Mesenchymal stem cell (in vitro differentiated cells and primary cell): Measurements from ENCODE around the gene TBC1D22A.
"Not testable (repeated sequence)": the region's sequence is repeated elsewhere in the genome, so short reads cannot be mapped to it uniquely, and the experiment has no call there.

Experiments used
- DNase-seq: peaks from one replicate; pipeline ENCODE4 v3.0.0-alpha.2; 2013
- H2AFZ ChIP-seq: one replicate; pipeline ENCODE4 v1.6.1; 2013; ENCODE audit warnings: low read depth, mild to moderate bottlenecking, control low read depth, inconsistent platforms, low read length, moderate library complexity
- H2AK5ac ChIP-seq: 2 replicates; pipeline ENCODE4 v1.6.1; 2013; ENCODE audit warnings: low read length, moderate library complexity, mild to moderate bottlenecking, inconsistent platforms; ENCODE audit not compliant: severe bottlenecking
- H2BK120ac ChIP-seq: one replicate; pipeline ENCODE4 v1.6.1; 2013; ENCODE audit warnings: low read depth, mild to moderate bottlenecking, inconsistent platforms, low read length, moderate library complexity
- H2BK12ac ChIP-seq, 2 experiments: one replicate each; pipeline ENCODE4 v1.6.1; 2013; ENCODE audit warnings: inconsistent platforms in 2 of 2, low read length in 2 of 2, mild to moderate bottlenecking in 2 of 2, moderate library complexity in 2 of 2, control low read depth in 1 of 2
- H2BK15ac ChIP-seq: one replicate; pipeline ENCODE4 v1.6.1; 2013; ENCODE audit warnings: mild to moderate bottlenecking, low read depth, inconsistent platforms; ENCODE audit not compliant: poor library complexity, severe bottlenecking
- H2BK5ac ChIP-seq: 2 replicates; pipeline ENCODE4 v1.6.1; 2013; ENCODE audit warnings: low read depth, mild to moderate bottlenecking, low read length, control low read depth, inconsistent platforms; ENCODE audit not compliant: poor library complexity, severe bottlenecking
- H3K14ac ChIP-seq, 2 experiments: one replicate each; pipeline ENCODE4 v1.6.1; 2013; ENCODE audit warnings: inconsistent platforms in 2 of 2, low read length in 2 of 2, control low read depth in 1 of 2, mild to moderate bottlenecking in 1 of 2, moderate library complexity in 1 of 2
- H3K18ac ChIP-seq, 2 experiments: one replicate each; pipeline ENCODE4 v1.6.1; 2013; ENCODE audit warnings: inconsistent platforms in 2 of 2, low read length in 2 of 2, control low read depth in 1 of 2, low read depth in 1 of 2, mild to moderate bottlenecking in 1 of 2
- H3K23ac ChIP-seq, 2 experiments: one replicate each; pipeline ENCODE4 v1.6.1; 2013; ENCODE audit warnings: inconsistent platforms in 2 of 2, low read length in 2 of 2, mild to moderate bottlenecking in 2 of 2, moderate library complexity in 2 of 2, control low read depth in 1 of 2
- H3K27ac ChIP-seq: 2 replicates; pipeline ENCODE4 v1.5.1; 2013; ENCODE audit warnings: mild to moderate bottlenecking, moderate library complexity, low read length, control low read depth, inconsistent platforms; ENCODE audit not compliant: poor library complexity, severe bottlenecking
- H3K27me3 ChIP-seq, 2 experiments: 2 replicates each; pipeline versions ENCODE4 v1.6.1 to v1.7.0; 2013; ENCODE audit warnings: low read length in 2 of 2, mild to moderate bottlenecking in 2 of 2, moderate library complexity in 2 of 2, control low read depth in 1 of 2, inconsistent platforms in 1 of 2; ENCODE audit not compliant: control insufficient read depth in 1 of 2, insufficient read depth in 1 of 2
- H3K36me3 ChIP-seq, 2 experiments: 2 replicates each; pipeline versions ENCODE4 v1.6.1 to v1.7.0; 2013; ENCODE audit warnings: low read length in 2 of 2, control low read depth in 1 of 2, inconsistent platforms in 1 of 2, low read depth in 1 of 2, mild to moderate bottlenecking in 1 of 2; ENCODE audit not compliant: insufficient read depth in 2 of 2, control insufficient read depth in 1 of 2
- H3K4ac ChIP-seq, 2 experiments: one replicate each; pipeline ENCODE4 v1.6.1; 2013; ENCODE audit warnings: inconsistent platforms in 2 of 2, low read length in 2 of 2, mild to moderate bottlenecking in 2 of 2, moderate library complexity in 2 of 2, control low read depth in 1 of 2, low read depth in 1 of 2
- H3K4me1 ChIP-seq: 2 replicates; pipeline ENCODE4 v1.6.1; 2013; ENCODE audit warnings: low read depth, low read length, control low read depth; ENCODE audit not compliant: control insufficient read depth, insufficient read depth
- H3K4me2 ChIP-seq: 2 replicates; pipeline ENCODE4 v1.6.1; 2013; ENCODE audit warnings: low read length, mild to moderate bottlenecking, inconsistent platforms; ENCODE audit not compliant: poor library complexity, severe bottlenecking
- H3K4me3 ChIP-seq, 2 experiments: 2 replicates each; pipeline versions ENCODE4 v1.5.1 to v1.7.0; 2013; ENCODE audit warnings: low read length in 2 of 2, mild to moderate bottlenecking in 2 of 2, control low read depth in 1 of 2, low read depth in 1 of 2; ENCODE audit not compliant: insufficient read depth in 1 of 2
- H3K79me1 ChIP-seq: replicated peaks from 2 replicates; pipeline ENCODE4 v1.6.1; 2013; ENCODE audit warnings: mild to moderate bottlenecking, control low read depth, low read length, inconsistent platforms; ENCODE audit not compliant: poor library complexity, severe bottlenecking
- H3K9ac ChIP-seq: 2 replicates; pipeline ENCODE4 v1.7.0; 2013; ENCODE audit warnings: mild to moderate bottlenecking, low read length, moderate library complexity
- H3K9me3 ChIP-seq: 2 replicates; pipeline ENCODE4 v1.7.0; 2013; ENCODE audit warnings: mild to moderate bottlenecking, low read length; ENCODE audit not compliant: control insufficient read depth
- H4K8ac ChIP-seq: one replicate; pipeline ENCODE4 v1.6.1; 2013; ENCODE audit warnings: inconsistent platforms, mild to moderate bottlenecking, low read length, moderate library complexity
- H4K91ac ChIP-seq: one replicate; pipeline ENCODE4 v1.6.1; 2013; ENCODE audit warnings: mild to moderate bottlenecking, low read length, inconsistent platforms
- WGBS: methylation state at CpG from one replicate; pipeline ENCODE4 v1.1.7; 2013; ENCODE audit warnings: mixed read lengths; 5-methylcytosine and 5-hydroxymethylcytosine counted together

The TBC1D22A gene

GRCh38 chr22:46977656-46978343, 215.3 kb downstream of the TBC1D22A start:
- H3K4ac ChIP-seq = no peak overlapping the region
- peaks cover 34 to 43% of the 10 kb centered on the region in 2 experiments for H3K36me3 ChIP-seq
- no peak overlapping the region for H3K18ac ChIP-seq
- H3K27me3 ChIP-seq = no peaks in the 10 kb centered on the region
- H4K8ac ChIP-seq = no peak overlapping the region
- H3K14ac ChIP-seq = no peak overlapping the region
- H3K4me1 ChIP-seq = peaks cover 7% of the 10 kb centered on the region
- H3K79me1 ChIP-seq = peaks cover 39% of the 10 kb centered on the region
- DNase-seq = no peak
- H3K4me2 ChIP-seq = no peak overlapping the region
- H2AK5ac ChIP-seq = no peak overlapping the region
- no peak overlapping the region for H3K9ac ChIP-seq
- no peak overlapping the region for H3K23ac ChIP-seq
- 98% methylated on average over 14 of the region's 14 CpGs for WGBS
- H2BK120ac ChIP-seq = no peak overlapping the region
- H2BK15ac ChIP-seq = no peak overlapping the region
- H4K91ac ChIP-seq = no peak overlapping the region
- no peak overlapping the region for H3K4me3 ChIP-seq
- no peaks in the 10 kb centered on the region for H3K9me3 ChIP-seq
- H2BK12ac ChIP-seq = no peak overlapping the region
- H2AFZ ChIP-seq = no peak overlapping the region
- no peak overlapping the region for H3K27ac ChIP-seq
- H2BK5ac ChIP-seq = no peak overlapping the region

DNA sequence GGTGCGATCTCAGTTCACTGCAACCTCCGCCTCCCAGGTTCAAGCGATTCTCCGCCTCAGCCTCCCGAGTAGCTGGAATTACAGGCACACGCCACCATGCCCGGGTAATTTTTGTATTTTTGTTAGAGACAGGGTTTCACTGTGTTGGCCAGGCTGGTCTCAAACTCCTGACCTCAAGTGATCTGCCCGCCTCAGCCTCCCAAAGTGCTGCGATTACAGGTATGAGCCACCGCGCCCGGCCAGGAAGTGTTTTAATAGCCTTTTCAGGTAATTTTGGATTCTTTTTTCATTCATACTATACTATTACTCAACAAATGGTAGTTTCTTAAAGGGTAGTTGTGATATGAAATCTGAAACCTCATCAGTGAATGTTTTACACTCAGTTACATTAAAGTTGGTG, 216.2 kb downstream of the TBC1D22A start:
- H3K4me1 ChIP-seq = not testable (repeated sequence)
- 100% methylated on average over 8 of the region's 12 CpGs for WGBS

DNA sequence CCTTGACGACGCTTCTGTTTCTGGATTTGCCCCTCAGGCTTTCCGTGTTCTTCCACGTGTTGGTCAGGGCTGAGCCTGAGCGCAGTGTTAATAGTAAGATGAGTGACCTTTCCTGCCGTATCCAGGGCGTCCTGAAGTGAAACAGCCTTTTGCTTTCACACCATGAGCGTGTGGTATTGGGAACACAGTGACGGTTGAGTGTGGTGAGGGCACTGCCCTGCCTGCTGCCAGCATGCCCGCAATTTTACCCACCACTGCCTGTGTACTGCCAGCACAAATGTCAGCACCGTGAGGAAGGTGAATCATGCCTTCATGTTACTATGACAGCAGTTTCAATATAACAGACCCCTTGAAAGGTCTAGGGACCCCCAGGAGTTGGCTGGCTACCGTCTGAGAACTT, 217.1 kb downstream of the TBC1D22A start:
- H4K91ac ChIP-seq = no peak overlapping the region
- 94% methylated on average over 12 of the region's 12 CpGs for WGBS
- H3K9me3 ChIP-seq = no peaks in the 10 kb centered on the region
- no peak overlapping the region for H3K9ac ChIP-seq
- no peak overlapping the region for H3K23ac ChIP-seq
- no peak overlapping the region for H2BK120ac ChIP-seq
- H3K18ac ChIP-seq = no peak overlapping the region
- peaks cover 31 to 35% of the 10 kb centered on the region in 2 experiments for H3K36me3 ChIP-seq
- no peak overlapping the region for H2BK15ac ChIP-seq
- no peak overlapping the region for H3K4me2 ChIP-seq
- no peaks in the 10 kb centered on the region for H3K27me3 ChIP-seq
- no peak overlapping the region for H3K4ac ChIP-seq
- H2AFZ ChIP-seq = no peak overlapping the region
- no peaks in the 10 kb centered on the region for H3K4me1 ChIP-seq
- no peak overlapping the region for H3K14ac ChIP-seq
- no peak overlapping the region for H3K4me3 ChIP-seq
- no peak overlapping the region for H3K27ac ChIP-seq
- no peak overlapping the region for H2AK5ac ChIP-seq
- DNase-seq = no peak
- H2BK12ac ChIP-seq = no peak overlapping the region
- H3K79me1 ChIP-seq = peaks cover 32% of the 10 kb centered on the region
- no peak overlapping the region for H4K8ac ChIP-seq
- H2BK5ac ChIP-seq = no peak overlapping the region

More for the DNA sequence above, 216.2 kb downstream of the TBC1D22A start:
- H2BK12ac ChIP-seq, DNase-seq, H4K91ac ChIP-seq, H3K4me3 ChIP-seq, H3K27me3 ChIP-seq, H2BK5ac ChIP-seq, H3K18ac ChIP-seq, H3K9me3 ChIP-seq, H2BK120ac ChIP-seq, H3K4me2 ChIP-seq, H3K9ac ChIP-seq, H2AK5ac ChIP-seq, H2AFZ ChIP-seq, H3K4ac ChIP-seq, H3K14ac ChIP-seq, H4K8ac ChIP-seq, H3K23ac ChIP-seq, H2BK15ac ChIP-seq, H3K27ac ChIP-seq: not testable (repeated sequence)
- H3K79me1 ChIP-seq = peaks cover 37% of the 10 kb centered on the region
- H3K36me3 ChIP-seq = peaks cover 34 to 40% of the 10 kb centered on the region in 2 experiments

DNA sequence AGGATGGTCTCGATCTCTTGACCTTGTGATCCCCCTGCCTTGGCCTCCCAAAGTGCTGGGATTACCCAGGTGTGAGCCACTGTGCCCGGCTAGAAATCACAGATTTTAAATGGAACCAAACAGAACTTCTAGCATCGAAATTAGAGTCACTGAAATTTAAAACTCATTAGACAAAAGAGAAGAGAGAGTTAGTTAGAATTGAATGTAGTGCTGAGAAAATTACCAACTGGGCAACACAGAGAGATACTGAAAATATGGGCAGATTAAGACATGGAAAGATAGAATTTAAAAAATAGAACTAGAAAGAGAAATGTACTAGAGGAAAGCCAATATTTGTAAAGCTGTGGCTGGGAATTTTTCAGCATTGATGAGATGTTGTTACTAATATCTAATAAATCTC, 217.9 kb downstream of the TBC1D22A start:
- 83% methylated on average over 3 of the region's 3 CpGs for WGBS
- Histone ChIP-seq H3K9ac (no peak overlapping the region), H2AK5ac (no peak overlapping the region), H3K4me2 (no peak overlapping the region), H4K91ac (no peak overlapping the region), H3K23ac (no peak overlapping the region), H3K36me3 (peaks cover 26% of the 10 kb centered on the region in 2 experiments), H3K27ac (no peak overlapping the region), H2BK12ac (no peak overlapping the region), H2BK5ac (no peak overlapping the region), H3K4me1 (peaks cover 6% of the 10 kb centered on the region), H2BK120ac (no peak overlapping the region), H3K4me3 (no peak overlapping the region), H3K79me1 (peaks cover 26% of the 10 kb centered on the region), H3K9me3 (no peaks in the 10 kb centered on the region), H2AFZ (no peak overlapping the region), H3K27me3 (no peaks in the 10 kb centered on the region), H2BK15ac (no peak overlapping the region), H3K14ac (no peak overlapping the region), H4K8ac (no peak overlapping the region), H3K4ac (no peak overlapping the region), H3K18ac (no peak overlapping the region)
- DNase-seq = no peak
